Heart left ventricle (tissue), 13 donors: ENCODE data around the gene BIRC2.

Source experiments
- POLR2A ChIP-seq, 2 donors: fragments of 450-650 bp; IDR thresholded peaks; one replicate each; pipeline ENCODE4 v1.6.1; 2017; ENCODE audit warnings: antibody characterized with exemption in 2 of 2, mild to moderate bottlenecking in 2 of 2, moderate library complexity in 2 of 2
- TF ChIP-seq, protein P1 (sequence below), 12 donors: fragments of 200-600 bp; sonication (generic) in 4 of 12; IDR thresholded peaks; one replicate each; pipeline versions ENCODE4 v1.5.0 to v1.8.0; 2018 to 2022; ENCODE audit warnings: antibody characterized with exemption in 12 of 12, mild to moderate bottlenecking in 5 of 12
- donor health status: ischemic (EF 13 %, LVEDD 7.1; RV severe dilation, severe dysfunction).
- donor health status: DM: no; HTN: yes; CAD: no.
- donor health status: DM: no; HTN: no; CAD: no.
- donor health status: ischemic (EF 25% LVEDD 6.9; RV normal size, moderate dysfunction).
- donor health status: ischemic (EF 25% LVEDD 5.7; RV mildly dilated, moderate dysfunction).
- donor health status: ischemic (EF 35%, LVEDD 5.7; RV mildly dilated, moderate dysfunction).
- donor health status: nonischemic (EF 11% LVEDD 7.7; RV severe dilation, severe dysfunction).
- donor health status: DM: yes; HTN: yes; CAD: no.
- donor health status: PGD.
- donor health status: ischemic (EF 29% LVEDD 5.4; RV normal size, mild dysfunction).
- donor health status: nonischemic (EF 23%, LVEDD 6.1; RV moderate dilation, normal function).

- TF ChIP-seq, protein P1, sequence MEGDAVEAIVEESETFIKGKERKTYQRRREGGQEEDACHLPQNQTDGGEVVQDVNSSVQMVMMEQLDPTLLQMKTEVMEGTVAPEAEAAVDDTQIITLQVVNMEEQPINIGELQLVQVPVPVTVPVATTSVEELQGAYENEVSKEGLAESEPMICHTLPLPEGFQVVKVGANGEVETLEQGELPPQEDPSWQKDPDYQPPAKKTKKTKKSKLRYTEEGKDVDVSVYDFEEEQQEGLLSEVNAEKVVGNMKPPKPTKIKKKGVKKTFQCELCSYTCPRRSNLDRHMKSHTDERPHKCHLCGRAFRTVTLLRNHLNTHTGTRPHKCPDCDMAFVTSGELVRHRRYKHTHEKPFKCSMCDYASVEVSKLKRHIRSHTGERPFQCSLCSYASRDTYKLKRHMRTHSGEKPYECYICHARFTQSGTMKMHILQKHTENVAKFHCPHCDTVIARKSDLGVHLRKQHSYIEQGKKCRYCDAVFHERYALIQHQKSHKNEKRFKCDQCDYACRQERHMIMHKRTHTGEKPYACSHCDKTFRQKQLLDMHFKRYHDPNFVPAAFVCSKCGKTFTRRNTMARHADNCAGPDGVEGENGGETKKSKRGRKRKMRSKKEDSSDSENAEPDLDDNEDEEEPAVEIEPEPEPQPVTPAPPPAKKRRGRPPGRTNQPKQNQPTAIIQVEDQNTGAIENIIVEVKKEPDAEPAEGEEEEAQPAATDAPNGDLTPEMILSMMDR (IDR thresholded peaks at IDR 0.05): no peak
- TF ChIP-seq POLR2A (IDR thresholded peaks at IDR 0.05): no peak
Measured at GRCh38 chr11:102421261-102421660, 74.2 kb downstream of the BIRC2 start.
